ENCODE measurements around the gene ATAD3C. TPM values are rescaled to one million over a fixed set of nuclear protein-coding genes. Genes with fewer than 3 reads are reported as not detected.
"Not testable (repeated sequence)": the region's sequence is repeated elsewhere in the genome, so short reads cannot be mapped to it uniquely, and the experiment has no call there.

The ATAD3C gene
- not detected in 2 replicates for total RNA-seq (2014; rRNA removed; shearing (Covaris generic))

GRCh38 chr1:1449099-1449739, at the start of gene ATAD3C:
ATAD3C (plus strand) TSS chr1:1449689; CDS start chr1:1450684, 995 bp downstream.
- Histone ChIP-seq H3K9me3 (replicated peaks) (no peaks in the 10 kb centered on the region), H3K4me1 (replicated peaks) (no peaks in the 10 kb centered on the region), H3K4me3 (no peak within 1 kb of the TSS), H3K27me3 (replicated peaks) (0 out of 2 replicates have a peak, but pooled peaks cover 4% of the 10 kb centered on the region), H3K36me3 (no peaks in the 10 kb centered on the region), H3K27ac (no peak within 1 kb of the TSS)
- no peak for DNase-seq (ENCODE audit: low read depth in 1 of 2, low spot score in 2 of 2)

- no peaks in the 10 kb centered on the region for H3K27me3 ChIP-seq (replicated peaks)
- no peaks in the 10 kb centered on the region for H3K9me3 ChIP-seq (replicated peaks)
- peak overlapping the region; percentile 41; the same call in 1 of the 2 replicates for H3K27ac ChIP-seq
- no peak for DNase-seq (ENCODE audit: low read depth in 1 of 2, low spot score in 2 of 2)
- peaks cover 31% of the 10 kb centered on the region for H3K4me1 ChIP-seq (replicated peaks)
- peaks cover 89% of the 10 kb centered on the region for H3K36me3 ChIP-seq
- peak overlapping the region; percentile 92 for H3K4me3 ChIP-seq
Observed at GRCh38 chr1:1399872-1400575, 49.5 kb upstream of the ATAD3C start.

- peaks cover 33% of the 10 kb centered on the region for H3K4me1 ChIP-seq (replicated peaks)
- peak overlapping the region; percentile 92 for H3K4me3 ChIP-seq
- H3K36me3 ChIP-seq, result peaks cover 89% of the 10 kb centered on the region
- no peak for DNase-seq (ENCODE audit: low read depth in 1 of 2, low spot score in 2 of 2)
- H3K27me3 ChIP-seq (replicated peaks), result no peaks in the 10 kb centered on the region
- no peaks in the 10 kb centered on the region for H3K9me3 ChIP-seq (replicated peaks)
- no peak overlapping the region for H3K27ac ChIP-seq
Observed at GRCh38 chr1:1400576-1401456, 48.7 kb upstream of the ATAD3C start.

GRCh38 chr1:1401457-1402010, 48.0 kb upstream of the ATAD3C start:
- no peak for DNase-seq (ENCODE audit: low read depth in 1 of 2, low spot score in 2 of 2)
- H3K36me3 ChIP-seq, result peaks cover 91% of the 10 kb centered on the region
- peaks cover 39% of the 10 kb centered on the region for H3K4me1 ChIP-seq (replicated peaks)
- H3K27me3 ChIP-seq (replicated peaks), result no peaks in the 10 kb centered on the region
- no peak overlapping the region for H3K27ac ChIP-seq
- H3K4me3 ChIP-seq, result no peak overlapping the region
- H3K9me3 ChIP-seq (replicated peaks), result no peaks in the 10 kb centered on the region

- H3K4me1 ChIP-seq (replicated peaks), result peaks cover 39% of the 10 kb centered on the region
- H3K9me3 ChIP-seq (replicated peaks), result no peaks in the 10 kb centered on the region
- no peak overlapping the region for H3K4me3 ChIP-seq
- no peak overlapping the region for H3K27ac ChIP-seq
- H3K36me3 ChIP-seq, result peaks cover 91% of the 10 kb centered on the region
- peak in 1 of 2 experiments; percentile 22 for DNase-seq (ENCODE audit: low read depth in 1 of 2, low spot score in 2 of 2)
- H3K27me3 ChIP-seq (replicated peaks), result no peaks in the 10 kb centered on the region
Observed at GRCh38 chr1:1402072-1402900, 47.2 kb upstream of the ATAD3C start.

- not testable (repeated sequence) for H3K27ac ChIP-seq; H3K9me3 ChIP-seq (replicated peaks); H3K4me3 ChIP-seq; DNase-seq (ENCODE audit: low read depth in 1 of 2, low spot score in 2 of 2); H3K27me3 ChIP-seq (replicated peaks)
- Histone ChIP-seq H3K4me1 (replicated peaks) (peaks cover 35% of the 10 kb centered on the region), H3K36me3 (peaks cover 91% of the 10 kb centered on the region)
Observed at GRCh38 chr1:1402901-1403392, 46.5 kb upstream of the ATAD3C start.

- peaks cover 92% of the 10 kb centered on the region for H3K36me3 ChIP-seq
- no peak overlapping the region for H3K27ac ChIP-seq
- DNase-seq (ENCODE audit: low read depth in 1 of 2, low spot score in 2 of 2), result no peak
- no peaks in the 10 kb centered on the region for H3K9me3 ChIP-seq (replicated peaks)
- no peak overlapping the region for H3K4me3 ChIP-seq
- H3K4me1 ChIP-seq (replicated peaks), result peaks cover 37% of the 10 kb centered on the region
- H3K27me3 ChIP-seq (replicated peaks), result no peaks in the 10 kb centered on the region
Observed at GRCh38 chr1:1403653-1404052, 45.8 kb upstream of the ATAD3C start.

- H3K27me3 ChIP-seq (replicated peaks), result no peaks in the 10 kb centered on the region
- peak overlapping the region; percentile 75 for H3K4me3 ChIP-seq
- no peak for DNase-seq (ENCODE audit: low read depth in 1 of 2, low spot score in 2 of 2)
- peaks cover 24% of the 10 kb centered on the region for H3K4me1 ChIP-seq (replicated peaks)
- H3K9me3 ChIP-seq (replicated peaks), result no peaks in the 10 kb centered on the region
- H3K36me3 ChIP-seq, result peaks cover 72% of the 10 kb centered on the region
- no peak overlapping the region for H3K27ac ChIP-seq
Observed at GRCh38 chr1:1406101-1406820, 43.2 kb upstream of the ATAD3C start.

- peak within 1 kb of the TSS; percentile 75 for H3K4me3 ChIP-seq
- H3K27ac ChIP-seq, result peak within 1 kb of the TSS; percentile 25; the same call in 1 of the 2 replicates
- no peaks in the 10 kb centered on the region for H3K27me3 ChIP-seq (replicated peaks)
- peak; percentile 76 to 92 for DNase-seq (ENCODE audit: low read depth in 1 of 2, low spot score in 2 of 2)
- H3K36me3 ChIP-seq, result peaks cover 64% of the 10 kb centered on the region
- H3K9me3 ChIP-seq (replicated peaks), result 0 out of 2 replicates have a peak, but pooled peaks cover under 1% of the 10 kb centered on the region
- peaks cover 16% of the 10 kb centered on the region for H3K4me1 ChIP-seq (replicated peaks)
Observed at GRCh38 chr1:1406821-1407635, 42.5 kb upstream of the ATAD3C start, which contains the start of gene MRPL20. MRPL20 (minus strand) TSS chr1:1407293; CDS start chr1:1407217, 76 bp downstream.

GRCh38 chr1:1407636-1408318, 41.7 kb upstream of the ATAD3C start:
- H3K36me3 ChIP-seq, result peaks cover 56% of the 10 kb centered on the region
- H3K27ac ChIP-seq, result peak overlapping the region; percentile 25; the same call in 1 of the 2 replicates
- peak in 1 of 2 experiments; percentile 39 for DNase-seq (ENCODE audit: low read depth in 1 of 2, low spot score in 2 of 2)
- peak overlapping the region; percentile 75 for H3K4me3 ChIP-seq
- H3K9me3 ChIP-seq (replicated peaks), result 0 out of 2 replicates have a peak, but pooled peaks cover 2% of the 10 kb centered on the region
- H3K27me3 ChIP-seq (replicated peaks), result no peaks in the 10 kb centered on the region
- H3K4me1 ChIP-seq (replicated peaks), result peaks cover 16% of the 10 kb centered on the region

GRCh38 chr1:1410238-1410637, 39.3 kb upstream of the ATAD3C start:
- H3K9me3 ChIP-seq (replicated peaks); H3K4me3 ChIP-seq; DNase-seq (ENCODE audit: low read depth in 1 of 2, low spot score in 2 of 2); H3K27ac ChIP-seq; H3K27me3 ChIP-seq (replicated peaks): not testable (repeated sequence)
- H3K4me1 ChIP-seq (replicated peaks), result peaks cover 16% of the 10 kb centered on the region
- H3K36me3 ChIP-seq, result peaks cover 34% of the 10 kb centered on the region

Data from SJSA1 (cell line).